Stimulated activated naive B cell treated with anti-CD40 and anti-IgM and Interleukin-4, amounts not matched to agents 10 μg/mL and 1 μg/mL and 100 μg/mL, for 72 hours (primary cell): Measurements from ENCODE around the gene PREX1.
A peak's percentile ranks its signal among the peaks of the same experiment; 100 is the strongest.

Experiments
- ATAC-seq, 2 donors: fragments of 150-1000 bp; cut with Tn5 transposase; replicated peaks; 2 replicates each; pipeline ENCODE4 v1.10.0; 2021; ENCODE audit warnings: moderate library complexity in 1 of 2
- DNase-seq: peaks from one replicate; pipeline ENCODE4 v3.0.0; 2021
- H3K27ac Mint-ChIP-seq: one replicate; pipeline ENCODE4 v1.8.0; 2022; ENCODE audit warnings: mild to moderate bottlenecking, mixed read lengths
- H3K27me3 Mint-ChIP-seq, 2 donors: one replicate each; pipeline ENCODE4 v1.8.0; 2022; ENCODE audit warnings: mixed read lengths in 2 of 2
- H3K36me3 Mint-ChIP-seq, 2 donors: one replicate each; pipeline ENCODE4 v1.8.0; 2022; ENCODE audit warnings: mixed read lengths in 2 of 2, mild to moderate bottlenecking in 1 of 2
- H3K4me1 Mint-ChIP-seq, 2 donors: one replicate each; pipeline ENCODE4 v1.8.0; 2022; ENCODE audit warnings: mixed read lengths in 2 of 2, mild to moderate bottlenecking in 1 of 2
- H3K4me3 Mint-ChIP-seq, 2 donors: one replicate each; pipeline ENCODE4 v1.8.0; 2022; ENCODE audit warnings: mild to moderate bottlenecking in 2 of 2, mixed read lengths in 2 of 2, moderate library complexity in 1 of 2
- H3K9me3 Mint-ChIP-seq, 2 donors: one replicate each; pipeline ENCODE4 v1.8.0; 2022; ENCODE audit warnings: mixed read lengths in 2 of 2, mild to moderate bottlenecking in 1 of 2

Gene PREX1

DNA sequence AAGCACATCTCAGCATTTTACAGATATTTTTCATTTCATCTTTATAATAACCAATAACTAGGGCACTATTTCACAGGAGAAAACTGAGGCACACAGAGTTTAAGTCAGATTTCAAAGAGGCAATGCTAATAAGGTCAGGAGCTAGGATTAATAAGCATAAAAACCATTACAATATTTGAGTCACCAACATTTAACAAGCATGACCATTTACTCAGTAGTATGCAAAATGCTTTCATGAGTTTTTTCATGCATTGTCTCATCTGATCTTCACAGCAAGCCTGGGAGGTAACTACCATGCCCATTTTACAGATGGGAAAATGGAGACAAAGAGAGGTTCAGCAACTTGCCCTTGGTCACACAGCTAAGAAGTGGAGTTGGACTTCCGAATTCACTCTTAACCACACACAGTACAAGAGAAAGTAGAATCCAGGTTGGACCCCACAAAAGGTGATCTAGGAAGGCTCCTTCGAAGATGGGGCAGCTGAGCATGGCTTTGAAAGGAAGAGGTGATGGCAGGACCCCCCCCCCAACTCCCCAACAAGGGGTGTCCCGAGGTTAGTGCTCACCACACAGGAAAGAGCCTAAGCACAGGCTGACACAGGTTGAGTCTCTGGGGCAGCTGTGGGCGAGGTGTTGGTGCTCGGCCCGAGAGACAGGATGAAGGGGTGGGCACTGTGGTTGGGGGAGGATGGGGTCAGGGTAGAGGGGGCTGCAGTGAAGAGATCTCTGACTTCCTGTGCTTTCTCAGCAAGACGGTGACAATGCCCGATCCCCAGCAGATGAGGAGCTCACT lies 108.8 kb downstream of the PREX1 start:
- Mint-ChIP-seq H3K4me1 (peaks cover 76 to 95% of the 10 kb centered on the region in 2 donors), H3K4me3 (peak overlapping the region in 1 of 2 donors; percentile 34), H3K9me3 (peaks cover 4 to 11% of the 10 kb centered on the region in 2 donors), H3K27me3 (no peaks in the 10 kb centered on the region), H3K36me3 (peaks cover 28 to 54% of the 10 kb centered on the region in 2 donors), H3K27ac (peak overlapping the region; percentile 63)
- ATAC-seq (no peak), DNase-seq (no peak)

GRCh38 chr20:48717680-48718223 lies 110.0 kb downstream of the PREX1 start:
- Mint-ChIP-seq H3K4me1 (peaks cover 67 to 95% of the 10 kb centered on the region in 2 donors), H3K27me3 (no peaks in the 10 kb centered on the region), H3K36me3 (peaks cover 29 to 54% of the 10 kb centered on the region in 2 donors), H3K27ac (peak overlapping the region; percentile 28), H3K4me3 (peak overlapping the region in 1 of 2 donors; percentile 5), H3K9me3 (peaks cover 4 to 11% of the 10 kb centered on the region in 2 donors)
- DNase-seq (no peak), ATAC-seq (no peak)

DNA sequence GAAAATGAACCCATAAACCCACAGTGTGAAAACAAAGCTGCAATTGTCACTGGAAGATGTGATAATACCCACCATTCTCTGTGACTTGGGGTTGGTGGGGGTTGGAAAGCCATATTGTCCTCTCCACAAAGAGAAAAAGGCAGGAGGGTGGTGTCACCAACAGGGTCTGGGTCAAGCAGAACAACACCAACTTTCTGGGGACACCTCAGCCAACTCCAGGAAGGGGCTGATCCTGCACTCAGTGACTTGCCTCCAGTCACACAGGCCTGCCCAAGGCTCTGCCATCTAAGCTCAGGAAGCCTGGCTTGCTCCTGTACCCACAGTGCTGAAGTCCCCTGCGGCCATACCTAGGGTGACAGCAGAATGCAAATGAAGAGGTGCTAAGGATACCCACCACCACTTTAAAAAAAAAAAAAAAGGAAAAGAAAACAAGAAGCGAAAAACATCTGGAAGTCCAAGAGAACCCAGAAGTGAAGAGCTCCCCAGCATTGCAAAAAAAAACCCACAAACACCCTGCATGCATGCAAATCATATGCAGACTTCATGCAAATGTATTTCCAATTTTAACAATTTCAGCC lies 110.6 kb downstream of the PREX1 start:
- no peak for DNase-seq
- peaks cover 31 to 56% of the 10 kb centered on the region in 2 donors for H3K36me3 Mint-ChIP-seq
- peak; percentile 24 to 39 for ATAC-seq
- H3K4me1 Mint-ChIP-seq: peaks cover 67 to 95% of the 10 kb centered on the region in 2 donors
- H3K27me3 Mint-ChIP-seq: no peaks in the 10 kb centered on the region
- H3K9me3 Mint-ChIP-seq: peaks cover 4 to 11% of the 10 kb centered on the region in 2 donors
- H3K4me3 Mint-ChIP-seq: peak overlapping the region in 1 of 2 donors; percentile 22
- H3K27ac Mint-ChIP-seq: peak overlapping the region; percentile 67

- no peak for DNase-seq
- H3K36me3 Mint-ChIP-seq: peaks cover 30 to 50% of the 10 kb centered on the region in 2 donors
- no peak for ATAC-seq
- H3K4me3 Mint-ChIP-seq: peak overlapping the region; percentile 29 to 54
- peaks cover 66 to 95% of the 10 kb centered on the region in 2 donors for H3K4me1 Mint-ChIP-seq
- H3K27me3 Mint-ChIP-seq: no peaks in the 10 kb centered on the region
- peak overlapping the region; percentile 48 for H3K27ac Mint-ChIP-seq
- peaks cover 4 to 11% of the 10 kb centered on the region in 2 donors for H3K9me3 Mint-ChIP-seq
Measured at GRCh38 chr20:48716541-48716940, 111.3 kb downstream of the PREX1 start.

DNA sequence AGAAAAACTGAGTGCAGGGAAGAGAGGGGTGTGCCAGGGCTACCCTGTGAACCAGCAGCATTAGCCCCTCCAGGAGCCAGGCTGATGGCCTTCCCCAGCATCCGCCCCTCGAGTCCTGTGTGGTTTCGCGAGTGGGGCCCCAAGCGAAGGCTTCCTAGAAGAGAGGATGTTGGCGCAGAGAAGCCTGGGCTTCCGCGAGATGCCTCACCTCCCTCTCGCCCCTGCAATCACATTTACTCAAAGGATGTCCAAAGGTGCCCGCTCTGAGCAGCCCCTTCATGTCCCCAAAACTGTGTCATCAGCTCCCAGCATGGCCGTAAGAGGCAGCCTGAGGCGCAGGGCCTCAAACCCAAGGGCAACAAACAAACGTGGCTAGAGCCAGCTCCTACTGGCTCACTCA lies 111.7 kb downstream of the PREX1 start:
- Mint-ChIP-seq H3K4me3 (peak overlapping the region; percentile 29 to 54), H3K27ac (peak overlapping the region; percentile 48), H3K36me3 (peaks cover 25 to 45% of the 10 kb centered on the region in 2 donors), H3K27me3 (no peaks in the 10 kb centered on the region), H3K4me1 (peaks cover 62 to 95% of the 10 kb centered on the region in 2 donors), H3K9me3 (peaks cover 4 to 6% of the 10 kb centered on the region in 2 donors)
- ATAC-seq (no peak), DNase-seq (no peak)

GRCh38 chr20:48714764-48715163 lies 113.0 kb downstream of the PREX1 start:
- no peak for ATAC-seq
- H3K9me3 Mint-ChIP-seq: peaks cover 1% of the 10 kb centered on the region in 2 donors
- no peak overlapping the region for H3K4me3 Mint-ChIP-seq
- H3K4me1 Mint-ChIP-seq: peaks cover 52 to 85% of the 10 kb centered on the region in 2 donors
- H3K36me3 Mint-ChIP-seq: peaks cover 18 to 38% of the 10 kb centered on the region in 2 donors
- no peak overlapping the region for H3K27ac Mint-ChIP-seq
- no peaks in the 10 kb centered on the region for H3K27me3 Mint-ChIP-seq
- no peak for DNase-seq

DNA sequence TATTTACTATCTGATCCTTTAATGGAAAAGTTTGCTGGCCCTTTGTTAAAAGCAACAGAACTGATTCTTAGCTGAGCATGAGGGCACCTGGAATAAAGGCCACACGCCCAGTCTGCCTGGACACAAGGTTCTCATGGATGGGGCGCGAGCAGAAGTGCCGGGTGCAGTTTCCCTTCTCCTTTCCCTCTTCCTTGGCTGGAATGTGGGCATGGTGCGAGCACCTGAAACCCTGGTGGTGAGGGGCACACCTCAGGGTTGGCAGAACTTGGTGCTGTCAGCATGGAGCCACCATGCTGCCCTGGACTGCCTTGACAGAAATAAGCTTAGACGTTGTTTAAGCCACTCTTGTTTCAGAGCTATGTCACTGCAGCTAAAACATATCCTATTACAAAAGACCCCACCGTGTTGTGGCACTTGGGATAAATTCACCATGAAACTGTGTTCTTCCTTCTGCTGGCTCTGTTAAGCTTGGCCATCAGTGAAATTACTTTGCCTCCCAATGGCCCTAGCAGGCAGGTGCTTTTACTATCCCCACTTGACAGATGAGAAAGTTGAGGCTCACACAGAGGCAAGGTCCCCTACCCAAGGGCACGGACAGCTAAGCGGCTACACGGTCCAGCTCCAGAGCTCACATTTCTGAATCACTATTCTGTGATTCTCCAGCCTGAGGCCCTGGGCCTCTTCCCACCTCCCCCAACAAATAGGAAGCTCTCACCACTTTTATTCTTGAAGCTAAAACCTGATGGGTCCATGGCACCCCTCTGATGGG lies 115.9 kb downstream of the PREX1 start:
- peak overlapping the region; percentile 79 for H3K27ac Mint-ChIP-seq
- ATAC-seq: peak; percentile 34 to 35

DNA sequence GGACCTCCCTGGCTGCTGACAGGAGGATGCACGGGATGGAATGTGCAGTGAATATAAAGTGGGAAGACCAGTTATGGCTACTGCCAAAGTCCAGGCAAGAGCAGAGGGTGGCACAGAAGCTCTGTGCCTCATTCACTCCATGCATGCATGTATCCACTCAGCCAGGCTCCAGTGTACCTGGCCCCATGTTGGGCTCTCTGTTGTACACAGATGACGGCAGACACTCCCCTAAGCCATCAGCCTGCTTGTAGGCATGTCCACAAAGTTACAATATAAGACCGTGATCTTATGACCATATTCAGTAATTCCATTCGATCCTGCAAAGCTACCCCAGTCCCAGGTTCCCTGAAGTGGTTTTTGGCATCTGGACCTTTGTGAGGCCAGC lies 116.8 kb downstream of the PREX1 start:
- Mint-ChIP-seq H3K27ac (no peak overlapping the region), H3K36me3 (peaks cover 21 to 28% of the 10 kb centered on the region in 2 donors), H3K4me3 (no peak overlapping the region), H3K27me3 (no peaks in the 10 kb centered on the region), H3K4me1 (peaks cover 34 to 58% of the 10 kb centered on the region in 2 donors), H3K9me3 (no peaks in the 10 kb centered on the region)
- ATAC-seq (no peak), DNase-seq (no peak)

More for the DNA sequence above, 115.9 kb downstream of the PREX1 start:
- Mint-ChIP-seq H3K4me1 (peaks cover 40 to 60% of the 10 kb centered on the region in 2 donors), H3K27me3 (no peaks in the 10 kb centered on the region), H3K4me3 (peak overlapping the region; percentile 8 to 18), H3K36me3 (peaks cover 20 to 28% of the 10 kb centered on the region in 2 donors), H3K9me3 (no peaks in the 10 kb centered on the region)
- DNase-seq: no peak

GRCh38 chr20:48710341-48711043 lies 117.3 kb downstream of the PREX1 start:
- Mint-ChIP-seq H3K4me3 (no peak overlapping the region), H3K27ac (no peak overlapping the region), H3K4me1 (peaks cover 31 to 53% of the 10 kb centered on the region in 2 donors), H3K9me3 (no peaks in the 10 kb centered on the region), H3K36me3 (peaks cover 21 to 30% of the 10 kb centered on the region in 2 donors), H3K27me3 (no peaks in the 10 kb centered on the region)
- DNase-seq (no peak), ATAC-seq (no peak)

GRCh38 chr20:48709744-48710143 lies 118.1 kb downstream of the PREX1 start:
- Mint-ChIP-seq H3K4me3 (no peak overlapping the region), H3K36me3 (peaks cover 21 to 36% of the 10 kb centered on the region in 2 donors), H3K27ac (peak overlapping the region; percentile 7), H3K4me1 (peaks cover 29 to 48% of the 10 kb centered on the region in 2 donors), H3K27me3 (no peaks in the 10 kb centered on the region), H3K9me3 (no peaks in the 10 kb centered on the region)
- DNase-seq (no peak), ATAC-seq (no peak)

DNA sequence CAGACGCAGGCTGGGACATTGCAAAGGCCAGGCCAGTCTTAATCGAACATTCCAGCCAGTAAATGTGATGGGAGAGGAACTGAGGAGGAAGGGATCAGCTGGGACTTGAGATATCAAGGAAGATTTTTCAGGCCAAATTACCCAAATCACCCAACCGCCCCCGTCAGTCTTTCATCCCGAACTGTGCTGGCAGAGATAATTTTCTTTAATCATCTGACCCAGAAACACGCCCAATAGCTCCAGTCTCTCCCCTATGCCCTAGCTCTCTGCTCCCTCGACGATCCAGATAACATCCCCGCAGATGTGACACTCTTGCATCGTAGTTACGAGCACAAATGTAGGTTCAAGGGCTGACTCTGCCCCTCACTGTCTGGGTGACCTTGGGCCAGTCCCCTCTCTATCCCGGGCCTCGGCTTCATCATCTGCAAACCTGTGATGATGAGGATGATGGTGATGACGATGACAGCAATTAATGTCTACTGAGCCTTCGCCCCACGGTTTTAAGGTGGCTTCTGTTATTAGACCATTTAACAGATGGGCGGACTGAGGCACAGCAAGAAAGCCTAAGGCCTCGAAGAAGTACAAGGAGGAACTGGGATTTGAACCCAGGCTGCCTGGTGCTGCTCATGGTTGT lies 118.6 kb downstream of the PREX1 start:
- Mint-ChIP-seq H3K4me1 (peaks cover 31 to 48% of the 10 kb centered on the region in 2 donors), H3K36me3 (peaks cover 24 to 41% of the 10 kb centered on the region in 2 donors), H3K9me3 (no peaks in the 10 kb centered on the region), H3K27me3 (no peaks in the 10 kb centered on the region), H3K27ac (peak overlapping the region; percentile 9), H3K4me3 (no peak overlapping the region)
- ATAC-seq (no peak), DNase-seq (no peak)

DNA sequence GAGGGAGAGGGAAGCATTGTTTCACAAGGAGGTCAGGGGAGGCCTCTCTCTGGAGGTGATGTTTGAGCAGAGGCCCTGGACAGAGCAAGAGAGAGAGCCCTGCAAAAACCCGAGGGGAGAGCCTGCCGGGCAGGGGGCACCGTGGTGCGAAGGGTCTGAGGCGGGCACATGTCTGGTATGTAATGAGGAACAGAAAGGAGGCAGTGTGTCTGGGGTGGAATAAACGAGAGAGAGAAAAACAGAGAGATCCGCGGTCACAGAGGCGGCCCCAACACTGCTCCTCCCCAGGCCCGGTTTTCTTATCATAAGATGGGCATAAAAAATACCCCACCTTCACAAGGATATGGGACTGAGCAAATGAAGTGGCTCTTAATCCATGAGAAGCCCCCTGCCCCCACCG lies 119.2 kb downstream of the PREX1 start:
- ATAC-seq (no peak), DNase-seq (no peak)
- no peak overlapping the region for H3K27ac Mint-ChIP-seq
- H3K4me3 Mint-ChIP-seq: no peak overlapping the region
- H3K9me3 Mint-ChIP-seq: no peaks in the 10 kb centered on the region
- H3K4me1 Mint-ChIP-seq: peaks cover 31 to 48% of the 10 kb centered on the region in 2 donors
- H3K36me3 Mint-ChIP-seq: peaks cover 26 to 47% of the 10 kb centered on the region in 2 donors
- no peaks in the 10 kb centered on the region for H3K27me3 Mint-ChIP-seq

DNA sequence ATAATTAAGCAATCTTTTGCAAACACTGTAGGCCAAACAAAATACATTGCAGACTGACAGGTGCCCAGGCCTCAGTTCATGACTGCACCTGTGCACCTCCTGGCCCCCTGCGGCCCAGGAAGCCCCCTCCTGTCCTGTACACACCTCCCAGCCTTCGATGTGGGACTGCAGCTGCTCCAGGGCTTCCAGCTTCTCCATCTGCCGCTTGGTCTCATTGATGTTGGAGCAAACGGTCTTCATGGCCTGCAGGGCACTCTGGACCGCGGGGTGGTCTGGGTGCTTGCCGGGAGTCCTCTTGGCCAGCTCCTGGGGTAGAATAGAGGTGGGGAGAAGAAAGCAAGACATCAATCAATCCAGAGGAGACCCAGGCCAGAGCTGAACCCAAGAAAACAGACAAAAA lies 119.7 kb downstream of the PREX1 start:
- Mint-ChIP-seq H3K4me1 (peaks cover 31 to 48% of the 10 kb centered on the region in 2 donors), H3K36me3 (peaks cover 26 to 50% of the 10 kb centered on the region in 2 donors), H3K4me3 (no peak overlapping the region), H3K27me3 (no peaks in the 10 kb centered on the region), H3K9me3 (no peaks in the 10 kb centered on the region), H3K27ac (peak overlapping the region; percentile 70)
- no peak for DNase-seq
- ATAC-seq: no peak
